HepG2 (cell line): ENCODE data around the gene ZSCAN4. TPM values are rescaled to one million over a fixed set of nuclear protein-coding genes. Genes with fewer than 3 reads are reported as not detected.

Experiments used
- AGO1 ChIP-seq: fragments of 200-400 bp; formaldehyde crosslinking; IDR thresholded peaks from 2 replicates; pipeline ENCODE4 v1.6.1; 2017; ENCODE audit warnings: mild to moderate bottlenecking, low read depth, low read length, moderate library complexity; ENCODE audit not compliant: poor library complexity, severe bottlenecking
- KIAA2018 ChIP-seq: sonication (generic); formaldehyde crosslinking; IDR thresholded peaks from 2 replicates; pipeline ENCODE4 v1.5.0; 2020; ENCODE audit warnings: mild to moderate bottlenecking, missing genetic modification reagents, borderline replicate concordance
- KMT2B ChIP-seq: IDR thresholded peaks from 2 replicates; pipeline ENCODE4 v1.6.1; 2016; ENCODE audit warnings: missing genetic modification reagents, missing compliant biosample characterization
- MAFG ChIP-seq: sonication (generic); formaldehyde crosslinking; IDR thresholded peaks from 2 replicates; pipeline ENCODE4 v1.5.1; 2020; ENCODE audit warnings: mild to moderate bottlenecking, missing genetic modification reagents
- MAZ ChIP-seq, 2 experiments: sonication (generic) in 1 of 2; formaldehyde crosslinking in 1 of 2; IDR thresholded peaks; 2 replicates each; pipeline versions ENCODE4 v1.5.0 to v1.6.1; 2012 to 2020; ENCODE audit warnings: low read depth in 2 of 2, mild to moderate bottlenecking in 2 of 2, borderline replicate concordance in 1 of 2, improper control_type of control experiment in 1 of 2, low read length in 1 of 2, missing genetic modification reagents in 1 of 2, moderate library complexity in 1 of 2
- MIER3 ChIP-seq: IDR thresholded peaks from 2 replicates; pipeline ENCODE4 v1.6.1; 2016; ENCODE audit warnings: missing compliant biosample characterization, borderline replicate concordance
- PTBP1 ChIP-seq: fragments of 200-400 bp; formaldehyde crosslinking; IDR thresholded peaks from 2 replicates; pipeline ENCODE4 v1.6.1; 2018; ENCODE audit warnings: low read length, low read depth; ENCODE audit not compliant: poor library complexity, severe bottlenecking
- RELA ChIP-seq: sonication (generic); formaldehyde crosslinking; IDR thresholded peaks from 2 replicates; pipeline ENCODE4 v1.4.0; 2020; ENCODE audit warnings: missing genetic modification reagents
- SATB2 ChIP-seq: sonication (generic); formaldehyde crosslinking; IDR thresholded peaks from 2 replicates; pipeline ENCODE4 v1.5.0; 2020; ENCODE audit warnings: missing genetic modification reagents
- SMC3 ChIP-seq: IDR thresholded peaks from 2 replicates; pipeline ENCODE4 v1.6.1; 2011; ENCODE audit warnings: low read length, improper control_type of control experiment
- TBL1XR1 ChIP-seq: fragments of 150-350 bp; IDR thresholded peaks from 2 replicates; pipeline ENCODE4 v1.6.1; 2014; ENCODE audit warnings: borderline replicate concordance, low read length; ENCODE audit not compliant: partially characterized antibody
- TIGD3 ChIP-seq: sonication (generic); formaldehyde crosslinking; IDR thresholded peaks from 2 replicates; pipeline ENCODE4 v1.5.1; 2020; ENCODE audit warnings: mild to moderate bottlenecking, missing genetic modification reagents, borderline replicate concordance
- ZNF34 ChIP-seq: sonication (generic); formaldehyde crosslinking; IDR thresholded peaks from 2 replicates; pipeline ENCODE4 v1.4.0; 2020; ENCODE audit warnings: mild to moderate bottlenecking, missing genetic modification reagents, borderline replicate concordance
- ZNF550 ChIP-seq: sonication (generic); formaldehyde crosslinking; IDR thresholded peaks from 2 replicates; pipeline ENCODE4 v1.4.0; 2020; ENCODE audit warnings: mild to moderate bottlenecking, missing genetic modification reagents, borderline replicate concordance
- ZNF563 ChIP-seq: sonication (generic); formaldehyde crosslinking; IDR thresholded peaks from 2 replicates; pipeline ENCODE4 v1.8.0; 2022; ENCODE audit warnings: mild to moderate bottlenecking, moderate library complexity, missing genetic modification reagents
- ZNF598 ChIP-seq: sonication (generic); formaldehyde crosslinking; IDR thresholded peaks from 2 replicates; pipeline ENCODE4 v1.5.1; 2020; ENCODE audit warnings: mild to moderate bottlenecking, missing genetic modification reagents, borderline replicate concordance
- ZNF670 ChIP-seq: sonication (generic); formaldehyde crosslinking; IDR thresholded peaks from 2 replicates; pipeline ENCODE4 v1.8.0; 2022; ENCODE audit warnings: mild to moderate bottlenecking, missing genetic modification reagents, borderline replicate concordance
- ZNF773 ChIP-seq: sonication (generic); formaldehyde crosslinking; IDR thresholded peaks from 2 replicates; pipeline ENCODE4 v1.4.0; 2020; ENCODE audit warnings: missing genetic modification reagents, borderline replicate concordance
- ZNF83 ChIP-seq: sonication (generic); formaldehyde crosslinking; IDR thresholded peaks from 2 replicates; pipeline ENCODE4 v1.4.0; 2020; ENCODE audit warnings: missing genetic modification reagents, mild to moderate bottlenecking, borderline replicate concordance
- polyA plus RNA-seq, 8 experiments: library from polyadenylated mRNA; depleted of rRNA in 3 of 8; stranded (reverse) in 7 of 8; unstranded in 1 of 8; fragments of >200 nt; fragmentation: Illumina TruSeq in 4 of 8; extraction: Trizol in 4 of 8; gene quantifications; 2 replicates each; pipeline versions ENCODE4 v1.2.1 to v1.2.3, GENCODE V29; 2011 to 2016; ENCODE audit warnings: low read depth in 4 of 8, missing spikeins in 1 of 8, mixed read lengths in 1 of 8; ENCODE audit not compliant: insufficient read depth in 1 of 8
- total RNA-seq, 5 experiments: library from RNA; depleted of rRNA; stranded (reverse); fragments of >200 nt; fragmentation: Illumina TruSeq; extraction: Trizol; gene quantifications; 2 replicates each; pipeline ENCODE4 v1.2.3, GENCODE V29; 2016; ENCODE audit warnings: low read depth in 1 of 5

ZSCAN4 gene
- total and polyA plus RNA-seq, 2 of the 13 experiments (the other 11 are each of a cell fraction or from before 2014, with no cell fraction given) = 0.60 to 0.73 TPM

- TF ChIP-seq KIAA2018 (CRISPR knock-in tag) (no peak), ZNF670 (CRISPR knock-in tag) (no peak), TIGD3 (no peak), AGO1 (peak; percentile 56), SATB2 (CRISPR knock-in tag) (no peak), ZNF550 (CRISPR knock-in tag) (no peak), RELA (peak; percentile 65; the same call in 1 of the 2 replicates), ZNF34 (CRISPR knock-in tag) (no peak), MAFG (CRISPR knock-in tag) (no peak), ZNF563 (CRISPR knock-in tag) (no peak), ZNF773 (CRISPR knock-in tag) (no peak), TBL1XR1 (peak; percentile 19), MAZ (IDR thresholded peaks at IDR 0.05; ENCODE audit: borderline replicate concordance, low read depth, low read length) (peak; percentile 84; the same call in 1 of the 2 replicates), MAZ (CRISPR knock-in tag; IDR thresholded peaks at IDR 0.05; ENCODE audit: low read depth) (peak; percentile 27; the same call in 1 of the 2 replicates), ZNF598 (CRISPR knock-in tag) (no peak), PTBP1 (no peak), SMC3 (no peak), KMT2B (CRISPR knock-in tag) (peak; percentile 96), ZNF83 (no peak), MIER3 (peak; percentile 33; the same call in 1 of the 2 replicates)
Measured at GRCh38 chr19:57632987-57633831, 35.5 kb upstream of the ZSCAN4 start, which contains the start of gene ZNF211 (continued).
